ENCODE measurements around the gene STXBP5. TPM values are rescaled to one million over a fixed set of nuclear protein-coding genes. Genes with fewer than 3 reads are reported as not detected.

Gene STXBP5
- total RNA-seq, 1 donor, result 144 TPM

- Histone ChIP-seq H3K36me3 (ENCODE audit: insufficient read depth, low read length) (no peaks in the 10 kb centered on the region), H3K79me2 (ENCODE audit: insufficient read depth, low read length) (no peaks in the 10 kb centered on the region), H3K4me2 (ENCODE audit: insufficient read depth, low read length) (peak overlapping the region; percentile 17), H3K4me3 (ENCODE audit: insufficient read depth, low read length) (no peak overlapping the region), H4K20me1 (ENCODE audit: insufficient read depth, low read length) (no peaks in the 10 kb centered on the region), H3K9me3 (ENCODE audit: low read depth, low read length) (no peaks in the 10 kb centered on the region), H3K27me3 (ENCODE audit: insufficient read depth, low read length) (no peaks in the 10 kb centered on the region), H3K4me1 (ENCODE audit: insufficient read depth, low read length) (peaks cover 7% of the 10 kb centered on the region), H3K27ac (ENCODE audit: low read depth, low read length) (peak overlapping the region; percentile 40), H2AFZ (ENCODE audit: low read length) (no peak overlapping the region)
- TF ChIP-seq, protein P1, sequence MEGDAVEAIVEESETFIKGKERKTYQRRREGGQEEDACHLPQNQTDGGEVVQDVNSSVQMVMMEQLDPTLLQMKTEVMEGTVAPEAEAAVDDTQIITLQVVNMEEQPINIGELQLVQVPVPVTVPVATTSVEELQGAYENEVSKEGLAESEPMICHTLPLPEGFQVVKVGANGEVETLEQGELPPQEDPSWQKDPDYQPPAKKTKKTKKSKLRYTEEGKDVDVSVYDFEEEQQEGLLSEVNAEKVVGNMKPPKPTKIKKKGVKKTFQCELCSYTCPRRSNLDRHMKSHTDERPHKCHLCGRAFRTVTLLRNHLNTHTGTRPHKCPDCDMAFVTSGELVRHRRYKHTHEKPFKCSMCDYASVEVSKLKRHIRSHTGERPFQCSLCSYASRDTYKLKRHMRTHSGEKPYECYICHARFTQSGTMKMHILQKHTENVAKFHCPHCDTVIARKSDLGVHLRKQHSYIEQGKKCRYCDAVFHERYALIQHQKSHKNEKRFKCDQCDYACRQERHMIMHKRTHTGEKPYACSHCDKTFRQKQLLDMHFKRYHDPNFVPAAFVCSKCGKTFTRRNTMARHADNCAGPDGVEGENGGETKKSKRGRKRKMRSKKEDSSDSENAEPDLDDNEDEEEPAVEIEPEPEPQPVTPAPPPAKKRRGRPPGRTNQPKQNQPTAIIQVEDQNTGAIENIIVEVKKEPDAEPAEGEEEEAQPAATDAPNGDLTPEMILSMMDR (IDR thresholded peaks at IDR 0.05; ENCODE audit: extremely low read depth, low read depth, low read length), result no peak
- DNase-seq (ENCODE audit: insufficient read length, low spot score, missing footprints), result no peak
Measured at GRCh38 chr6:147161253-147161973, 42.8 kb upstream of the STXBP5 start.

DNA sequence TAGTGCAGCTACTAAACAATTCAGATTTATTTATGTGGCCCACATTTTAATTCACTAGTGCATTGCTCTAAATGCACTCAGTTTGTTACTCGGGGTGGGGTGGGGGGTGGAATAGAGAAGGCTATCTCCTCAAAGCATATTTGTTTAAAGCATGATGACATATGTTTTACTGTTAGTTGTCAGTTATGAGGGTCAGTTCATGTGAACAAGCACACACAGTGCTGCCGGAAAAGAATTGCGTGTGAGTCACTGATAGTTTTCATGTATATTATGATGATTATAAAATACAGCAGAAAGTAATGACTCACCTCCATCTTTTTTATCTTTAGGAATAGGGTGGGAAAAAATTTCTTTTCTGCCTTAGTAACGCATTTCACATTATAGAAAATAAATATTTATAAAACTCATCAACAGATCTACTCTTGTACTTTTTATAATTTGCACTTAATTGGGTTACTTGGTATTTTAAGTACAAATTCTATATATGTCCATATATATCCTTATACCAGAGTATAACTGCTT is 42.2 kb upstream of the STXBP5 start:
- H3K79me2 ChIP-seq (ENCODE audit: insufficient read depth, low read length), result no peaks in the 10 kb centered on the region
- TF ChIP-seq, protein P1 (IDR thresholded peaks at IDR 0.05; ENCODE audit: extremely low read depth, low read depth, low read length), result no peak
- no peaks in the 10 kb centered on the region for H3K27me3 ChIP-seq (ENCODE audit: insufficient read depth, low read length)
- H3K4me2 ChIP-seq (ENCODE audit: insufficient read depth, low read length), result peak overlapping the region; percentile 17
- H4K20me1 ChIP-seq (ENCODE audit: insufficient read depth, low read length), result no peaks in the 10 kb centered on the region
- peak overlapping the region; percentile 40 for H3K27ac ChIP-seq (ENCODE audit: low read depth, low read length)
- peaks cover 13% of the 10 kb centered on the region for H3K4me1 ChIP-seq (ENCODE audit: insufficient read depth, low read length)
- no peak overlapping the region for H3K4me3 ChIP-seq (ENCODE audit: insufficient read depth, low read length)
- no peaks in the 10 kb centered on the region for H3K9me3 ChIP-seq (ENCODE audit: low read depth, low read length)
- no peaks in the 10 kb centered on the region for H3K36me3 ChIP-seq (ENCODE audit: insufficient read depth, low read length)
- H2AFZ ChIP-seq (ENCODE audit: low read length), result no peak overlapping the region
- DNase-seq (ENCODE audit: insufficient read length, low spot score, missing footprints), result peak; percentile 86

GRCh38 chr6:147164761-147165160 is 39.5 kb upstream of the STXBP5 start:
- no peaks in the 10 kb centered on the region for H4K20me1 ChIP-seq (ENCODE audit: insufficient read depth, low read length)
- no peaks in the 10 kb centered on the region for H3K9me3 ChIP-seq (ENCODE audit: low read depth, low read length)
- no peaks in the 10 kb centered on the region for H3K36me3 ChIP-seq (ENCODE audit: insufficient read depth, low read length)
- no peaks in the 10 kb centered on the region for H3K27me3 ChIP-seq (ENCODE audit: insufficient read depth, low read length)
- H3K79me2 ChIP-seq (ENCODE audit: insufficient read depth, low read length), result no peaks in the 10 kb centered on the region
- no peak overlapping the region for H2AFZ ChIP-seq (ENCODE audit: low read length)
- no peak for DNase-seq (ENCODE audit: insufficient read length, low spot score, missing footprints)
- no peak overlapping the region for H3K4me2 ChIP-seq (ENCODE audit: insufficient read depth, low read length)
- TF ChIP-seq, protein P1 (IDR thresholded peaks at IDR 0.05; ENCODE audit: extremely low read depth, low read depth, low read length), result no peak
- no peak overlapping the region for H3K4me3 ChIP-seq (ENCODE audit: insufficient read depth, low read length)
- no peak overlapping the region for H3K27ac ChIP-seq (ENCODE audit: low read depth, low read length)
- peaks cover 32% of the 10 kb centered on the region for H3K4me1 ChIP-seq (ENCODE audit: insufficient read depth, low read length)

GRCh38 chr6:147166360-147166944 is 37.8 kb upstream of the STXBP5 start:
- no peaks in the 10 kb centered on the region for H3K9me3 ChIP-seq (ENCODE audit: low read depth, low read length)
- peak overlapping the region; percentile 17 for H2AFZ ChIP-seq (ENCODE audit: low read length)
- no peak overlapping the region for H3K4me3 ChIP-seq (ENCODE audit: insufficient read depth, low read length)
- H3K36me3 ChIP-seq (ENCODE audit: insufficient read depth, low read length), result no peaks in the 10 kb centered on the region
- peak overlapping the region; percentile 76 for H3K4me2 ChIP-seq (ENCODE audit: insufficient read depth, low read length)
- TF ChIP-seq, protein P1 (IDR thresholded peaks at IDR 0.05; ENCODE audit: extremely low read depth, low read depth, low read length), result no peak
- H3K4me1 ChIP-seq (ENCODE audit: insufficient read depth, low read length), result peaks cover 44% of the 10 kb centered on the region
- no peaks in the 10 kb centered on the region for H3K79me2 ChIP-seq (ENCODE audit: insufficient read depth, low read length)
- DNase-seq (ENCODE audit: insufficient read length, low spot score, missing footprints), result peak; percentile 32
- H3K27me3 ChIP-seq (ENCODE audit: insufficient read depth, low read length), result no peaks in the 10 kb centered on the region
- no peaks in the 10 kb centered on the region for H4K20me1 ChIP-seq (ENCODE audit: insufficient read depth, low read length)
- H3K27ac ChIP-seq (ENCODE audit: low read depth, low read length), result peak overlapping the region; percentile 81

Measured in osteoblast (primary cell).